ENCODE measurements around the gene SH3RF3. TPM values are rescaled to one million over a fixed set of nuclear protein-coding genes. Genes with fewer than 3 reads are reported as not detected.

The SH3RF3 gene
- total and polyA plus RNA-seq, 3 experiments from 2014 or later: 0.24 to 0.31 (median 0.27) TPM

GRCh38 chr2:109375656-109376055 is 246.7 kb downstream of the SH3RF3 start:
- Histone ChIP-seq H3K4me3 (ENCODE audit: low read length) (no peak overlapping the region), H3K36me3 (ENCODE audit: insufficient read depth, low read length) (no peaks in the 10 kb centered on the region), H3K4me1 (ENCODE audit: insufficient read depth, low read length) (no peaks in the 10 kb centered on the region), H3K9me3 (ENCODE audit: low read length) (no peaks in the 10 kb centered on the region), H3K27me3 (ENCODE audit: insufficient read depth, low read length, poor library complexity, severe bottlenecking) (no peaks in the 10 kb centered on the region), H3K27ac (ENCODE audit: low read depth, low read length) (no peak overlapping the region)
- Mint-ChIP-seq H3K4me3 (no peak overlapping the region), H3K36me3 (no peaks in the 10 kb centered on the region), H3K27me3 (peaks cover 5 to 8% of the 10 kb centered on the region in 2 donors), H3K4me1 (no peaks in the 10 kb centered on the region), H3K27ac (peak overlapping the region in 1 of 8 donors; percentile 40), H3K9me3 (no peaks in the 10 kb centered on the region)
- DNase-seq: no peak
- ChIA-PET POLR2A (no interaction called here), CTCF (interaction anchor here (0.9 kb wide), 1 partner anchor 37 kb away, joined by 3 read pairs; no protein-coding TSS in a partner anchor)

DNA sequence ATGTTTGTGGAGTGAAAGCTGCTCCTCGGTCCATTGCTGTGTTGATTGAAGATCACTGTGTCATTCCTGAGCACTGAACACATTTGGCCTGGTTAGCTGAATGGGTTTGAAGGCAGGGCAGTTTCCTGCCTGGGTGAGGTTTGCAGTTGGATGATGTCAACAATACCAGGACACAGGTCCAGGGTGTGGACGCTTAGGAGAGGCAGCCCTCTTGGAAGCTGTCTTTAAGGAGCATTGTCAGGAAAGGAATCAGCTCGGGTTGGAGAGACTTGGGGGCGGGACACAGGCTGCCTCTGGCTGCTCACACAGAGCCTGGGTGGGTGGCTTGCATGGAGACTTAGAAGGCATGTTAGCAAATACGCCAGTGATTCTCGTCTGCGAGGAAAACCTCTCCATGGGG is 247.1 kb downstream of the SH3RF3 start:
- Mint-ChIP-seq H3K4me1 (no peaks in the 10 kb centered on the region), H3K36me3 (no peaks in the 10 kb centered on the region)

GRCh38 chr2:109376796-109377495 is 247.9 kb downstream of the SH3RF3 start:
- no peaks in the 10 kb centered on the region for H3K4me1 ChIP-seq (ENCODE audit: insufficient read depth, low read length)
- no peaks in the 10 kb centered on the region for H3K9me3 Mint-ChIP-seq
- no peaks in the 10 kb centered on the region for H3K9me3 ChIP-seq (ENCODE audit: low read length)
- peaks cover 0 to 8% of the 10 kb centered on the region in 2 donors for H3K27me3 Mint-ChIP-seq
- no peak overlapping the region for H3K27ac ChIP-seq (ENCODE audit: low read depth, low read length)
- ChIA-PET POLR2A (interaction anchor here (0.6 kb wide), 1 partner anchor 476 kb away, joined by 3 read pairs; no protein-coding TSS in a partner anchor), CTCF (no interaction called here)
- H3K27me3 ChIP-seq (ENCODE audit: insufficient read depth, low read length, poor library complexity, severe bottlenecking): no peaks in the 10 kb centered on the region
- H3K27ac Mint-ChIP-seq: no peak overlapping the region
- H3K4me1 Mint-ChIP-seq: no peaks in the 10 kb centered on the region
- no peaks in the 10 kb centered on the region for H3K36me3 Mint-ChIP-seq
- DNase-seq: peak in 1 of 5 donors; percentile 21
- H3K4me3 Mint-ChIP-seq: no peak overlapping the region
- no peak overlapping the region for H3K4me3 ChIP-seq (ENCODE audit: low read length)
- H3K36me3 ChIP-seq (ENCODE audit: insufficient read depth, low read length): no peaks in the 10 kb centered on the region

More for the DNA sequence above, 247.1 kb downstream of the SH3RF3 start:
- Histone ChIP-seq H3K9me3 (ENCODE audit: low read length) (no peaks in the 10 kb centered on the region), H3K4me1 (ENCODE audit: insufficient read depth, low read length) (no peaks in the 10 kb centered on the region), H3K27ac (ENCODE audit: low read depth, low read length) (no peak overlapping the region), H3K4me3 (ENCODE audit: low read length) (no peak overlapping the region), H3K36me3 (ENCODE audit: insufficient read depth, low read length) (no peaks in the 10 kb centered on the region), H3K27me3 (ENCODE audit: insufficient read depth, low read length, poor library complexity, severe bottlenecking) (no peaks in the 10 kb centered on the region)
- no peaks in the 10 kb centered on the region for H3K9me3 Mint-ChIP-seq
- ChIA-PET POLR2A (interaction anchor here (0.6 kb wide), 1 partner anchor 475 kb away, joined by 3 read pairs; no protein-coding TSS in a partner anchor), CTCF (interaction anchor here (0.9 kb wide), 1 partner anchor 37 kb away, joined by 3 read pairs; no protein-coding TSS in a partner anchor)
- no peak overlapping the region for H3K4me3 Mint-ChIP-seq
- peak in 1 of 5 donors; percentile 23 for DNase-seq
- peaks cover 3 to 8% of the 10 kb centered on the region in 2 donors for H3K27me3 Mint-ChIP-seq
- H3K27ac Mint-ChIP-seq: peak overlapping the region in 1 of 8 donors; percentile 40

DNA sequence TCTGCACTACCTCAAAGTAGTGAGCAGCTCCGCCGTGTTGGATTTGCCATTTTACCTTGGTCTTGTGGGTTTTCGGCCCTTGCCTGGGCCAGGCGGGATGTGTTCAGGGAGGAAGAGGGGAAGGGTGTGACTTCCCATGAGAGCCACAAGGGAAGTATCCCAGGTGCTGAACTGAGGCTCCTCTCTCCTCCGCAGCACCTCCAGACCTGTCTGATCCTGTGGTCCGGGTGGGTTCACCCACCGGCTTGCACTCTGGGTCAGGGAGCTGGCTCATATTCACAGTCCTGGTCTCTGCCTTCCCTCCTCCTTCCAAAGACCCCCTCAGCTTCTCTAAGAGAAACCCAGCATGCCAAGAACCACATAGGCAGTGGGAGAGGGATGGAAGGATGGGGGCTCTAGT is 249.0 kb downstream of the SH3RF3 start:
- Mint-ChIP-seq H3K4me1 (no peaks in the 10 kb centered on the region), H3K36me3 (no peaks in the 10 kb centered on the region), H3K27me3 (peaks cover 0 to 8% of the 10 kb centered on the region in 2 donors), H3K27ac (no peak overlapping the region), H3K9me3 (no peaks in the 10 kb centered on the region), H3K4me3 (no peak overlapping the region)
- H3K27me3 ChIP-seq (ENCODE audit: insufficient read depth, low read length, poor library complexity, severe bottlenecking): no peaks in the 10 kb centered on the region
- no peaks in the 10 kb centered on the region for H3K9me3 ChIP-seq (ENCODE audit: low read length)
- ChIA-PET POLR2A (no interaction called here), CTCF (no interaction called here)
- H3K4me1 ChIP-seq (ENCODE audit: insufficient read depth, low read length): no peaks in the 10 kb centered on the region
- no peak for DNase-seq
- H3K4me3 ChIP-seq (ENCODE audit: low read length): no peak overlapping the region
- H3K36me3 ChIP-seq (ENCODE audit: insufficient read depth, low read length): no peaks in the 10 kb centered on the region
- no peak overlapping the region for H3K27ac ChIP-seq (ENCODE audit: low read depth, low read length)

GRCh38 chr2:109378682-109379081 is 249.7 kb downstream of the SH3RF3 start:
- Mint-ChIP-seq H3K4me1 (no peaks in the 10 kb centered on the region), H3K4me3 (no peak overlapping the region), H3K36me3 (no peaks in the 10 kb centered on the region), H3K9me3 (no peaks in the 10 kb centered on the region), H3K27me3 (peaks cover 0 to 8% of the 10 kb centered on the region in 2 donors), H3K27ac (no peak overlapping the region)
- Histone ChIP-seq H3K27ac (ENCODE audit: low read depth, low read length) (no peak overlapping the region), H3K36me3 (ENCODE audit: insufficient read depth, low read length) (no peaks in the 10 kb centered on the region), H3K9me3 (ENCODE audit: low read length) (no peaks in the 10 kb centered on the region), H3K4me3 (ENCODE audit: low read length) (no peak overlapping the region), H3K4me1 (ENCODE audit: insufficient read depth, low read length) (no peaks in the 10 kb centered on the region), H3K27me3 (ENCODE audit: insufficient read depth, low read length, poor library complexity, severe bottlenecking) (no peaks in the 10 kb centered on the region)
- DNase-seq: no peak
- ChIA-PET CTCF (no interaction called here), POLR2A (no interaction called here)

GRCh38 chr2:109379507-109379906 is 250.5 kb downstream of the SH3RF3 start:
- H3K27ac ChIP-seq (ENCODE audit: low read depth, low read length): no peak overlapping the region
- DNase-seq: no peak
- Mint-ChIP-seq H3K36me3 (no peaks in the 10 kb centered on the region), H3K9me3 (no peaks in the 10 kb centered on the region), H3K27ac (no peak overlapping the region), H3K4me3 (no peak overlapping the region), H3K27me3 (peaks cover 0 to 8% of the 10 kb centered on the region in 2 donors), H3K4me1 (no peaks in the 10 kb centered on the region)
- H3K4me1 ChIP-seq (ENCODE audit: insufficient read depth, low read length): no peaks in the 10 kb centered on the region
- no peak overlapping the region for H3K4me3 ChIP-seq (ENCODE audit: low read length)
- ChIA-PET POLR2A (no interaction called here), CTCF (no interaction called here)
- no peaks in the 10 kb centered on the region for H3K9me3 ChIP-seq (ENCODE audit: low read length)
- no peaks in the 10 kb centered on the region for H3K27me3 ChIP-seq (ENCODE audit: insufficient read depth, low read length, poor library complexity, severe bottlenecking)
- no peaks in the 10 kb centered on the region for H3K36me3 ChIP-seq (ENCODE audit: insufficient read depth, low read length)

GRCh38 chr2:109380502-109381326 is 251.7 kb downstream of the SH3RF3 start:
- no peak overlapping the region for H3K27ac ChIP-seq (ENCODE audit: low read depth, low read length)
- H3K27ac Mint-ChIP-seq: no peak overlapping the region
- no peaks in the 10 kb centered on the region for H3K27me3 ChIP-seq (ENCODE audit: insufficient read depth, low read length, poor library complexity, severe bottlenecking)
- ChIA-PET POLR2A (no interaction called here), CTCF (interaction anchor here (0.8 kb wide), 1 partner anchor 12 kb away, joined by 3 read pairs; no protein-coding TSS in a partner anchor)
- no peaks in the 10 kb centered on the region for H3K36me3 Mint-ChIP-seq
- no peaks in the 10 kb centered on the region for H3K9me3 ChIP-seq (ENCODE audit: low read length)
- H3K27me3 Mint-ChIP-seq: peaks cover 0 to 8% of the 10 kb centered on the region in 2 donors
- H3K4me1 Mint-ChIP-seq: no peaks in the 10 kb centered on the region
- peak in 1 of 5 donors; percentile 11 for DNase-seq
- H3K4me1 ChIP-seq (ENCODE audit: insufficient read depth, low read length): no peaks in the 10 kb centered on the region
- no peak overlapping the region for H3K4me3 Mint-ChIP-seq
- H3K4me3 ChIP-seq (ENCODE audit: low read length): no peak overlapping the region
- H3K36me3 ChIP-seq (ENCODE audit: insufficient read depth, low read length): no peaks in the 10 kb centered on the region
- H3K9me3 Mint-ChIP-seq: no peaks in the 10 kb centered on the region

- no peak for DNase-seq
- H3K27ac Mint-ChIP-seq: no peak overlapping the region
- POLR2A ChIA-PET: no interaction called here
- Histone ChIP-seq H3K27ac (ENCODE audit: low read depth, low read length) (no peak overlapping the region), H3K9me3 (ENCODE audit: low read length) (no peaks in the 10 kb centered on the region), H3K4me1 (ENCODE audit: insufficient read depth, low read length) (no peaks in the 10 kb centered on the region), H3K4me3 (ENCODE audit: low read length) (no peak overlapping the region), H3K27me3 (ENCODE audit: insufficient read depth, low read length, poor library complexity, severe bottlenecking) (no peaks in the 10 kb centered on the region), H3K36me3 (ENCODE audit: insufficient read depth, low read length) (no peaks in the 10 kb centered on the region)
- H3K9me3 Mint-ChIP-seq: no peaks in the 10 kb centered on the region
- no peaks in the 10 kb centered on the region for H3K36me3 Mint-ChIP-seq
- CTCF ChIA-PET: no interaction called here
- H3K27me3 Mint-ChIP-seq: peaks cover 0 to 4% of the 10 kb centered on the region in 2 donors
- H3K4me3 Mint-ChIP-seq: no peak overlapping the region
- H3K4me1 Mint-ChIP-seq: no peaks in the 10 kb centered on the region
These were observed 252.4 kb downstream of the SH3RF3 start for GRCh38 chr2:109381327-109381820.

Data from CD8-positive, alpha-beta memory T cell (primary cell).